Fibroblast of pulmonary artery (primary cell): ENCODE data around the gene RECK.

Source experiments
- DNase-seq: peaks from one replicate; pipeline ENCODE4 v3.0.0-alpha.2; 2010; ENCODE audit warnings: low read depth
- H3K4me3 ChIP-seq: replicated peaks from 2 replicates; pipeline ENCODE4 v1.5.1; 2011; ENCODE audit warnings: low read depth, mild to moderate bottlenecking, control low read depth, low read length, moderate library complexity
- TF ChIP-seq, protein P1 (sequence below): IDR thresholded peaks from 2 replicates; pipeline ENCODE4 v1.5.1; 2011; ENCODE audit warnings: mild to moderate bottlenecking, control low read depth, low read length, inconsistent platforms; ENCODE audit errors: missing control alignments

The RECK gene

DNA sequence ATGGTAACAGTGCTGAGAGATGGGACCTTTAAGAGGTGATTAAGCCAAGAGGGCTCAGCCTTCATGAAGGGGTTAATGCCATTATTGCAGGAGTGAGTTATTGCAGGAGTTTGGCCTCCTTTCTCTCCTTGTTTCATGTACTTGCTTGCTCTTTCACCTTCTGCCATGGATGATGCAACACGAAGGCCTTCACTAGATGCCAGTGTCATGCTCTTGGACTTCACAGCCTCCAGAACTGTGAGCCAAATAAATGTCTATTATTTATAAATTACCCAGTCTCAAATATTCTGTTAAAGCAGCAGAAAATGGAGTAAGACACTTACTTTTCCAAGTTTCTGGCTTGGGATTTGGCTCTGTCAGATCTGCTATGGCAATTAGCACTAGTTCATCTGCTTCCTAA, 38.4 kb upstream of the RECK start:
- no peak overlapping the region for H3K4me3 ChIP-seq
- TF ChIP-seq, protein P1, sequence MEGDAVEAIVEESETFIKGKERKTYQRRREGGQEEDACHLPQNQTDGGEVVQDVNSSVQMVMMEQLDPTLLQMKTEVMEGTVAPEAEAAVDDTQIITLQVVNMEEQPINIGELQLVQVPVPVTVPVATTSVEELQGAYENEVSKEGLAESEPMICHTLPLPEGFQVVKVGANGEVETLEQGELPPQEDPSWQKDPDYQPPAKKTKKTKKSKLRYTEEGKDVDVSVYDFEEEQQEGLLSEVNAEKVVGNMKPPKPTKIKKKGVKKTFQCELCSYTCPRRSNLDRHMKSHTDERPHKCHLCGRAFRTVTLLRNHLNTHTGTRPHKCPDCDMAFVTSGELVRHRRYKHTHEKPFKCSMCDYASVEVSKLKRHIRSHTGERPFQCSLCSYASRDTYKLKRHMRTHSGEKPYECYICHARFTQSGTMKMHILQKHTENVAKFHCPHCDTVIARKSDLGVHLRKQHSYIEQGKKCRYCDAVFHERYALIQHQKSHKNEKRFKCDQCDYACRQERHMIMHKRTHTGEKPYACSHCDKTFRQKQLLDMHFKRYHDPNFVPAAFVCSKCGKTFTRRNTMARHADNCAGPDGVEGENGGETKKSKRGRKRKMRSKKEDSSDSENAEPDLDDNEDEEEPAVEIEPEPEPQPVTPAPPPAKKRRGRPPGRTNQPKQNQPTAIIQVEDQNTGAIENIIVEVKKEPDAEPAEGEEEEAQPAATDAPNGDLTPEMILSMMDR = no peak
- DNase-seq = no peak

DNA sequence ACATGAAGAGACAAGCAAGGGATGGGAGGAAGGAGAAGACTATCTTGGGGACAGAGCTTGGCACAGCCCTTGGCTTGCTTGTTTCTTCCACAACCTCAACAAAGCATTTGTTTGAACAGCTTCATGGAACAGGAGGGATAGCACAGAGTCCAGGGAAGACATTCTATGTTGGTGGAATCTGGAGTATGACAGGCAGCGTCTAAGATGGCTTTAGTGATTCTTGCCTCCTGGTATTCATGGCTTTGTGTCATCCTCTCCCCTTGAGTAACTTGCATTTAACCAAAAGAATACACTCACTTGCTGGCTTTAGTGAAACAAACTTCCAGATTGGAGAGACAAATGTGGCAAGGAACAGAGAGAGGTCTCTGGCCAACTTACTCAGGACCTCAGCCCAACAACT, 30.8 kb upstream of the RECK start:
- no peak for DNase-seq
- H3K4me3 ChIP-seq = no peak overlapping the region
- TF ChIP-seq, protein P1 = no peak

DNA sequence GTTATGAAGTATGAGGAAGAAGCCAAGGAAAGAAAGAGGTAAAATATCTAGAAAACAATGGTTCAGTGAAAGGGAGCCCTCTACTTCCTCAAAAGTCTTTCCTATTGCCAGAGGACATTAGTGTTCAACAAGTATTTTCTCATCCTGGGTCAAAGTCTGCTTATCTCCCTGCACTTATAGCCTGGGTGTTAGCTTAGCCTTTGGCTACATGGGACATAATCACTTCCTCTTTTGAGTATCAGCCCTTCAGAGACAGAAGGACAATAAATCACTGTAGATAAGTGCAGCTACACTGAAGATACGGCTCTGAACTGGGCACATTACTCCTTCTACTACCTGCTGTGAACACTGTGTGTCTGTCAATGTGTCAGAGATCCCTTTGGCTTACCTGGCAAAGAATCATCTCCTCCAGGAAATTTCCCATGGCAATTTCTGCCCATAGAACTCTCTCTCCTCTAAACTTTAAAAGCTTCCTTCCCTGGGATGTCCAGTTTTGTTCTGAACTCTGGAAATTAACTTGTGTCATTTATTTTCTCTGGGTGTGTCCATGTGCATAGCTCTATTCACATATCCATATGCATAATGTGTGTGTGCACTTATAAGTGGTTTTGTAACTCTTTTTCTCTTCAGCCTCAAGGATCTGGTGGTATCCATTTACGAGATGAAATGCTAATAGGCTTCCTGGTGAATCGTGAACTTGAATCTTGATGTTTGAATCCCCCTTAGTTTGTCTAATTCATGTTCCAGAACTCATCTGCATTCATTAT, 30.0 kb upstream of the RECK start:
- TF ChIP-seq, protein P1 = no peak
- no peak overlapping the region for H3K4me3 ChIP-seq
- DNase-seq = no peak

- H3K4me3 ChIP-seq = no peak overlapping the region
- no peak for DNase-seq
- TF ChIP-seq, protein P1 = no peak
Observed at GRCh38 chr9:36007316-36007708, 29.4 kb upstream of the RECK start.

DNA sequence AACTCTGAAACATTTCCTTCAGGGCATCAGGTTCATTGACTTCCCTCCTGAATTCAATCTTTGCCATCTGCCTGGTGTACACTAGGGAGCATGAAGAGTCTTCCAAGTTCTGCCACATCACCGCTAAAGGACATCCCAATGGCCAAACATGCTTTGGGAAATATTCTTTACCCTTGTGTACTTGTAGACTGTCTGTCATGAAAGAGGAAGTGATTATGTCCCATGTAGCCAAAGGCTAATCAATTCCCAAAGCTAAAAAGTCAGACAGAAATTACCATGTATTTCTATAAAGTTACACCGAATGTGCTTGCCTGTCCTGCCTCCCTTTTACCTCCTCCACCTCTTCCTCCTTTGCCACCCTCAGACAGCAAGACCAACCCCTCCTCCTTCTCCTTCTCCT, 28.9 kb upstream of the RECK start:
- TF ChIP-seq, protein P1 = no peak
- no peak overlapping the region for H3K4me3 ChIP-seq
- DNase-seq = no peak

DNA sequence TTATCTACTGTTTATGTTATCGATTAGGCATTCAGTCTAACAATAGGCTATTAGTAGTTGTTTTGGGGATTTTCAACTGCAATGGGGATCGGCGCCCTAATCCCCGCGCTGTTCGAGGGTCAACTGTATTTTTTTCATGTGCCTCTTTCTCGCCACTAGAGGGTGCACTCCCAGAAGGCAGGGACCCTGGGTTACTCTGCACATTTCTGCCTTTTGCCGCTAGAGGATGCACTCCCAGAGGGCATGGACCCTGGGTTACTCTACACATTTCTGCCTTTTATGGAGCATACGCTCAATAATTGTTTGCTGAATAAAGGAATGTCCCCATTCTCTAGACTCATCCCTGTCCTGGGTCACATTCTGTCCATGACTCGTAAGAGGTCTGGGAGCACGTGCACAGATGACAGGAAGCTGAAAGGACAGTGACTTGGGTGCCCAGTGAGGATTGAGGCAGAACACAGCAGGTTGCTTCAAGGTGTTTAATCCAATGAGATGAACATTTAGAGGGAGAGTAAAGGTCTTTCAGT, 27.9 kb upstream of the RECK start:
- peak; percentile 78 for DNase-seq
- TF ChIP-seq, protein P1 = no peak
- no peak overlapping the region for H3K4me3 ChIP-seq

GRCh38 chr9:36011379-36011778, 25.3 kb upstream of the RECK start:
- H3K4me3 ChIP-seq = no peak overlapping the region
- DNase-seq = peak; percentile 36
- TF ChIP-seq, protein P1 = no peak
